ENCODE results near the gene GPR32. TPM values are rescaled to one million over a fixed set of nuclear protein-coding genes. Genes with fewer than 3 reads are reported as not detected.
"Not testable (repeated sequence)": the region's sequence is repeated elsewhere in the genome, so short reads cannot be mapped to it uniquely, and the experiment has no call there.

Gene GPR32
- total RNA-seq, 4 donors from 2014 or later = not detected

GRCh38 chr19:50803633-50804419 lies 33.6 kb downstream of the GPR32 start:
- H3K36me3 ChIP-seq = peaks cover 27% of the 10 kb centered on the region
- H3K4me1 ChIP-seq = peaks cover 35% of the 10 kb centered on the region
- DNase-seq (ENCODE audit: low spot score in 2 of 2) = no peak
- no peaks in the 10 kb centered on the region for H3K9me3 ChIP-seq
- peak overlapping the region; percentile 98 for H3K27ac ChIP-seq
- TF ChIP-seq EP300 (IDR thresholded peaks at IDR 0.05) (no peak), POLR2AphosphoS5 (IDR thresholded peaks at IDR 0.05) (no peak), POLR2A (IDR thresholded peaks at IDR 0.05) (no peak), CTCF (IDR thresholded peaks at IDR 0.05) (no peak)
- WGBS = under 1% methylated on average over 39 of the region's 40 CpGs
- H3K27me3 ChIP-seq = no peaks in the 10 kb centered on the region
- peak overlapping the region; percentile 92 for H3K4me3 ChIP-seq

GRCh38 chr19:50804420-50805272 lies 34.4 kb downstream of the GPR32 start:
- H3K4me3 ChIP-seq = peak overlapping the region; percentile 92
- H3K27me3 ChIP-seq = no peaks in the 10 kb centered on the region
- DNase-seq (ENCODE audit: low spot score in 2 of 2) = peak; percentile 99
- H3K4me1 ChIP-seq = peaks cover 35% of the 10 kb centered on the region
- TF ChIP-seq CTCF (IDR thresholded peaks at IDR 0.05) (no peak), POLR2A (IDR thresholded peaks at IDR 0.05) (peak in 1 of 2 donors; percentile 51), EP300 (IDR thresholded peaks at IDR 0.05) (no peak), POLR2AphosphoS5 (IDR thresholded peaks at IDR 0.05) (peak; percentile 23 to 91 (median 88))
- peak overlapping the region; percentile 98 for H3K27ac ChIP-seq
- no peaks in the 10 kb centered on the region for H3K9me3 ChIP-seq
- under 1% methylated on average over 61 of the region's 62 CpGs for WGBS
- peaks cover 19% of the 10 kb centered on the region for H3K36me3 ChIP-seq

DNA sequence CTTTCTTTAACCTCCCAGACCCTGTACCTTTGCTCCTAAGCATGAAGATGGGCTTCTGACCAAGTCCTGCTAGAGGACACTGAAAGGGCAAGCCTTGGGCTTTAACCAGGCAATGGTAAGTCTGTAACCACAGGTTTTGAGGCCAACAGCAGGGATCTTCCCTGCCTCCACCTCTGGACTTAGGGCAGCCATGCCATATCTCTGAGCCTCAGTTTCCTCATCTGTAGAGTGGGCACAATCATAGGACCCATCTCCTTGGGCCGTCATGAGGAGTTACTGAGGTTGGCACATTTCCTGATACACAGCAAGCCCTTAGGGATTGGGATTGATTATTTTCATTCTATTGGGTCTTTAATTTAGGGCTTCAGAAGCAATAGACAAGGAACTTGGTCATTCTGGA lies 38.6 kb downstream of the GPR32 start:
- 38% methylated on average over 1 of the region's 1 CpG for WGBS
- no peak for DNase-seq (ENCODE audit: low spot score in 2 of 2)

GRCh38 chr19:50811622-50812238 lies 41.5 kb downstream of the GPR32 start:
- not testable (repeated sequence) for DNase-seq (ENCODE audit: low spot score in 2 of 2); H3K36me3 ChIP-seq; H3K9me3 ChIP-seq; H3K4me1 ChIP-seq; H3K27ac ChIP-seq; H3K4me3 ChIP-seq
- H3K27me3 ChIP-seq = peaks cover 11% of the 10 kb centered on the region
- 82% methylated on average over 1 of the region's 3 CpGs for WGBS

More for the DNA sequence above, 38.6 kb downstream of the GPR32 start:
- TF ChIP-seq EP300 (IDR thresholded peaks at IDR 0.05) (no peak), CTCF (IDR thresholded peaks at IDR 0.05) (no peak), POLR2AphosphoS5 (IDR thresholded peaks at IDR 0.05) (no peak), POLR2A (IDR thresholded peaks at IDR 0.05) (no peak)
- Histone ChIP-seq H3K27ac (no peak overlapping the region), H3K9me3 (no peaks in the 10 kb centered on the region), H3K36me3 (no peaks in the 10 kb centered on the region), H3K27me3 (peaks cover 3% of the 10 kb centered on the region), H3K4me3 (no peak overlapping the region), H3K4me1 (peaks cover 7% of the 10 kb centered on the region)

GRCh38 chr19:50812474-50812873 lies 42.2 kb downstream of the GPR32 start:
- Histone ChIP-seq H3K27me3 (peaks cover 17% of the 10 kb centered on the region), H3K4me1 (no peaks in the 10 kb centered on the region), H3K9me3 (no peaks in the 10 kb centered on the region), H3K36me3 (no peaks in the 10 kb centered on the region), H3K4me3 (no peak overlapping the region), H3K27ac (no peak overlapping the region)
- TF ChIP-seq CTCF (IDR thresholded peaks at IDR 0.05) (no peak), POLR2AphosphoS5 (IDR thresholded peaks at IDR 0.05) (no peak), EP300 (IDR thresholded peaks at IDR 0.05) (no peak), POLR2A (IDR thresholded peaks at IDR 0.05) (no peak)
- DNase-seq (ENCODE audit: low spot score in 2 of 2) = no peak
- WGBS = 63% methylated on average over 2 of the region's 3 CpGs
